RWPE1 (cell line): Measurements from ENCODE around the gene PNMA5.
"Not testable (repeated sequence)": the region's sequence is repeated elsewhere in the genome, so short reads cannot be mapped to it uniquely, and the experiment has no call there.

Experiments
- CTCF ChIA-PET: fragments of 350-600 bp; sonication (Branson Sonifier 250); formaldehyde crosslinking; extraction: SDS; loops from one replicate; lab custom pipeline; 2021; lab: Yijun Ruan, JAX
- POLR2A ChIA-PET: fragments of 400-600 bp; formaldehyde crosslinking; extraction: SDS; loops from one replicate; lab custom pipeline; 2020; ENCODE audit warnings: antibody characterized with exemption; ENCODE audit not compliant: low non-redundant PET; lab: Yijun Ruan, JAX
- DNase-seq: peaks from one replicate; pipeline ENCODE4 v3.0.0; 2012; ENCODE audit warnings: low spot score
- H3K27ac ChIP-seq: fragments of 450-650 bp; 2 replicates; pipeline ENCODE4 v1.5.1; 2017
- CTCF ChIP-seq: fragments of 450-650 bp; conservative IDR thresholded peaks from 2 replicates; pipeline ENCODE4 v1.5.1; 2017; ENCODE audit warnings: low read depth, mild to moderate bottlenecking

Gene PNMA5

GRCh38 chrX:152989292-152989658 is 4.6 kb downstream of the PNMA5 start:
- ChIA-PET POLR2A (no interaction called here), CTCF (interaction anchor here (0.6 kb wide), 1 partner anchor 25 kb away, joined by 3 read pairs; no protein-coding TSS in a partner anchor)
- H3K27ac ChIP-seq = no peak overlapping the region
- DNase-seq = no peak
- no peak for TF ChIP-seq CTCF

- H3K27ac ChIP-seq = no peak overlapping the region
- DNase-seq = no peak
- TF ChIP-seq CTCF = no peak
- ChIA-PET POLR2A (no interaction called here), CTCF (interaction anchor here (0.6 kb wide), 1 partner anchor 24 kb away, joined by 3 read pairs; no protein-coding TSS in a partner anchor)
These were observed 5.2 kb downstream of the PNMA5 start for GRCh38 chrX:152988536-152989291.

GRCh38 chrX:152987801-152988200 is 6.1 kb downstream of the PNMA5 start:
- POLR2A ChIA-PET = no interaction called here
- no peak for TF ChIP-seq CTCF
- H3K27ac ChIP-seq = no peak overlapping the region
- CTCF ChIA-PET = no interaction called here
- DNase-seq = no peak

- POLR2A ChIA-PET, CTCF ChIA-PET, H3K27ac ChIP-seq, DNase-seq: not testable (repeated sequence)
These were observed 6.8 kb downstream of the PNMA5 start for GRCh38 chrX:152987156-152987555.

GRCh38 chrX:152985383-152985782 is 8.5 kb downstream of the PNMA5 start:
- POLR2A ChIA-PET, DNase-seq, CTCF ChIA-PET, H3K27ac ChIP-seq: not testable (repeated sequence)

- no peak for TF ChIP-seq CTCF
- no peak overlapping the region for H3K27ac ChIP-seq
- no peak for DNase-seq
- CTCF ChIA-PET = no interaction called here
- POLR2A ChIA-PET = no interaction called here
These were observed 25.7 kb downstream of the PNMA5 start for GRCh38 chrX:152968193-152968592.

- no peak overlapping the region for H3K27ac ChIP-seq
- POLR2A ChIA-PET = no interaction called here
- DNase-seq = no peak
- CTCF ChIA-PET = no interaction called here
- no peak for TF ChIP-seq CTCF
These were observed 33.8 kb downstream of the PNMA5 start for GRCh38 chrX:152960115-152960514.
